EH (cell line): ENCODE results near the gene GAL.

Experiments used
- DNase-seq: peaks from one replicate; pipeline ENCODE4 v3.0.0-alpha.2; 2015; ENCODE audit warnings: low read depth

Gene GAL

GRCh38 chr11:68682531-68682961, 1.8 kb upstream of the GAL start:
- DNase-seq, result peak; percentile 5

GRCh38 chr11:68683121-68683520, 1.2 kb upstream of the GAL start:
- no peak for DNase-seq

GRCh38 chr11:68683536-68684384, 584 bp upstream of the GAL start:
- no peak for DNase-seq

- no peak for DNase-seq
Measured at GRCh38 chr11:68685656-68686380, 1.5 kb downstream of the GAL start.

GRCh38 chr11:68686486-68686885, 2.1 kb downstream of the GAL start:
- no peak for DNase-seq

- DNase-seq, result no peak
Measured at GRCh38 chr11:68687311-68687710, 3.0 kb downstream of the GAL start.

GRCh38 chr11:68687986-68688385, 3.6 kb downstream of the GAL start:
- no peak for DNase-seq

GRCh38 chr11:68688881-68689280, 4.5 kb downstream of the GAL start:
- DNase-seq, result no peak

- DNase-seq, result no peak
Measured at GRCh38 chr11:68689737-68690625, 5.6 kb downstream of the GAL start.

- DNase-seq, result peak; percentile 9
Measured at GRCh38 chr11:68690671-68691401, 6.5 kb downstream of the GAL start.

GRCh38 chr11:68691402-68691784, 7.0 kb downstream of the GAL start:
- DNase-seq, result no peak

- DNase-seq, result no peak
Measured at GRCh38 chr11:68692115-68692514, 7.8 kb downstream of the GAL start.

- DNase-seq, result no peak
Measured at GRCh38 chr11:68692871-68693483, 8.6 kb downstream of the GAL start.

- no peak for DNase-seq
Measured at GRCh38 chr11:68693484-68693882, 9.1 kb downstream of the GAL start.

GRCh38 chr11:68694431-68695297, 10.3 kb downstream of the GAL start:
- DNase-seq, result no peak

GRCh38 chr11:68695531-68695930, 11.2 kb downstream of the GAL start:
- no peak for DNase-seq

GRCh38 chr11:68698993-68699392, 14.6 kb downstream of the GAL start:
- DNase-seq, result no peak

- no peak for DNase-seq
Measured at GRCh38 chr11:68704887-68705286, 20.5 kb downstream of the GAL start.

GRCh38 chr11:68707527-68707926, 23.2 kb downstream of the GAL start:
- no peak for DNase-seq

- DNase-seq, result no peak
Measured at GRCh38 chr11:68709062-68709461, 24.7 kb downstream of the GAL start.
